HG02870 (cell line): ENCODE measurements around the gene SON.
A peak's percentile ranks its signal among the peaks of the same experiment; 100 is the strongest.
"Not testable (repeated sequence)": the region's sequence is repeated elsewhere in the genome, so short reads cannot be mapped to it uniquely, and the experiment has no call there.

Experiments
- ATAC-seq: cut with Tn5 transposase; IDR thresholded peaks from one replicate; pipeline ENCODE4 v1.9.1; 2021; ENCODE audit warnings: mild to moderate bottlenecking, moderate library complexity; ENCODE audit not compliant: unreplicated experiment

SON gene

DNA sequence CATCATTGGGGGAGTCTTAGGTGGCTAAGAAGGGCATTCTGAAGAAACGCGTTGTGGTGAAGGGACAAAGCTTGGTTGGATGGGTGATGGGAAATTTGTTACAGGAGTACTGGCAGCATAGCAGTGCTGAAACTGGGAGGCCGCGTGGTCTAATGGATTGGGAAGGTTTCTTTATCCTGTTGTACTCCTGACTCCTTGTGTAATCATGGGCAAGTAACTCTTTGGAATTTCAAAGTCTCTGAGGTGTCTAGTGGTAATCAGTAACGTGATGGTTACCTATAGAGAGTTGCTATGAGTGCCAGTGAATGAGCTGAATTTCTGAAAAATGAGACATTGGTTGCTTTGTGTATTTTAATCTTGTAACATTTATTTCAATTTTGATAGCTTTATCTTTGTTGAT lies 27.2 kb downstream of the SON start:
- ATAC-seq = no peak

DNA sequence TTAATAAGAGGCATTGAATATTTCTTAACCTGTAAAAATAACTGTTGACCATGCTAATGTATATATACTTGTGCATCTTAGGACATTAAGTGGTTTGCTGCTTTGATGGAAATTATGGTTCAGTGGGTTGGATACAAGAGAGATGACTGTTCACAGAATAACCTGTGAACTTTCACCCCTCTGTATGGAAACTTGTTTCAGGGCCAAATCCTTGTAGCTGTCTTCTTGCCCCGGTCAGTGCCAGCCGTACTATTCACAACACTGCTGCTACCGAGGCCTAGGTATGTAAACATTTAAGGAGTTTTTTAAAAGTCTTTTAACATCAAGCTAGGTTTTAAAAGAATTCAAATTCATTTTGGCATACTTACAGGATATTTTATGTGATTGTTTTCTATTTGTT lies 29.5 kb downstream of the SON start:
- no peak for ATAC-seq

DNA sequence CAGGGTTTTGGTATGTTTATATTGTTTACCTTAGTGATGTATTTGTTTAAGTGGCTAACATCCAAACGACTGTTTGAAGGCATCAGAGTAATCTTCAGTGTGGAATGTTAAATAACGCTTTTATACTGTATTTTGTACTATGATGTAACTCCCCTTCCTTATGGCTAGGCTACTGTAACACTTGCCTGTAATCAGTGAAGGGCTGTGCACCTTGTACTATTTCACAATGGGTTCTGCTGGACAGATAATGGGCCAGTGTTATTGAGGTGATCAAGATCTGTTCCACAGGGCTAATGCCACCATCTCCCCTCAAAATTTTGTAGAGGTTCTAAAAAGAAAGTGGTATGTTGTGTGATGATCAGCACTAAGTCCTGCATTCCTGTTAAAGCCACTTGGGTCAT lies 33.9 kb downstream of the SON start:
- ATAC-seq = not testable (repeated sequence)

DNA sequence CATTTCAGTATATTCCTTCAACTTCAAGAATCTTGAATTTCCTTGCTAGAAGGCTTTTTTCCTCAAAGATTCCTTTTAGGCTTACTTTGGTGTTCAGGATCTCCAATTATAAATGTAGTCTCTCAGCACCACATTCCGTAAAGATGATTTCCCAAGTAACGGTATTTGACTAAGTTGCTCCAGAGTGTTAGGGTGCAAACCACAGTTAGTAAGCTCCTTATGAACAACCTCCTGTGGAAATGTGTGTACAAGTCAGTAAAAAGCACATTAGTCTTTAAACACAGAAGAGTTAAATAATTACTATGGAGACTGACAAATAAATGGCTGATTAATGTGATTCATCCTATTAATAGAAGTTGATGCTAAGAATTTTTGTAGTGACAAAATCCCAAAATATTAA lies 35.4 kb downstream of the SON start:
- no peak for ATAC-seq

DNA sequence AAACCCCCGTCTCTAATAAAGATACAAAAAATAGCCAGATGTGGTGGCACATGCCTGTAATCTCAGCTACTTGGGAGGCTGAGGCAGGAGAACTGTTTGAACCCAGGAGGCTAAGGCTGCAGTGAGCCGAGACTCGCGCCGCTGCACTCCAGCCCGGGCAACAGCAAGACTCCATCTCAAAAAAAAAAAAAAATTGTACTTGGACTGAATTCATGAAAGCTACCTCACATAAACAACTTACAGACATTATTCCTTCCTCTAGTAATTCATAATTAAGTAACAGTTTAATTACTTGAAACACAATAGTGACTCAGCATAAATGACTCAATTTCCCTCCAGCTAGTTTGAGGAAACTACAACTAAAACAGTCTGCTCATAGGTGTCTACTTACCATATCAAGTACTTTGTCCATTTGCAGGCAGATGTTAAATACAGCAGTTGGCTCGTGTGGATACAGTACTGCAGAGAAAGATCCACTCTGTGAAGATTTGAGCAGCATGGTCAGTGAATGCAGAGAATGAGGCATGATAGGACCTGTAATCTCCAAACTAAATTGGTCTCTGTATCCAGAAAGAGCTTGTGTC lies 36.2 kb downstream of the SON start:
- ATAC-seq = no peak

DNA sequence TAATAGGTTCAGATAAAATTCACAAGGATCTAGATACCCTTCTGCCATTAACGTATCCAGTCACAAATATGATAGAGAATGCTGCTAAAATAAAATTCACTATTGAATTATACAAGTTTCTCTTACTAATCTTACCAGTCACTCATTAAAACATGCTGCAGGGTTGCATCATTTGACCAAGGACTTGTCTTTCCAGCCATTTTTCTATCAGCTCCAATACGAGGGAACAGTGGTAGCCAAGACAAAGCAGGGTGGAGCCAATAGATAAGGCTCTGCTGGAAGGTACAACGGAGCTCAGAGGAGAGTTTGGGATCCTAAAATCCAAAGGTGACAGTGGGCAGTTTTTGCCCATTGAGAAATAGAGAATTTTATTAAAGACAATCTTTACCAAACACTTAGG lies 41.6 kb downstream of the SON start:
- no peak for ATAC-seq

DNA sequence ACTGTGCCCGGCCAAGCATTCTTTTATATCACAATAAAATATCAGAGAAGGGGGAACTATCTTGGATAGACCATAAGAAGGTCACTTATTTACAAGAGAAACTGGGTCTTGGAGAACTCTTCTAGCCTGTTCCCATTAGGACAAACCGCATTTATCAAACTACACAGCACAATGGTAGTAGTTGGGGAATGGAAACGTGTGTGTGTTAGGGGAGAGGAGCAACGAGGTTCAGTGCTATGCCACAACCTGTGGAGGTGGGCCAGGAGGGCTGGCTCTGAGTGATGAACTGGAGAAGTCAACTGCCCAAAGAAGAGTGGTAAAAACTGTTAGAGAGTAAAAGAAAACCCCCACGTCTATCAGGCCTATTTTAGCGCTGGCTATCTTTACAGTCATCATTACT lies 44.1 kb downstream of the SON start:
- ATAC-seq = no peak

DNA sequence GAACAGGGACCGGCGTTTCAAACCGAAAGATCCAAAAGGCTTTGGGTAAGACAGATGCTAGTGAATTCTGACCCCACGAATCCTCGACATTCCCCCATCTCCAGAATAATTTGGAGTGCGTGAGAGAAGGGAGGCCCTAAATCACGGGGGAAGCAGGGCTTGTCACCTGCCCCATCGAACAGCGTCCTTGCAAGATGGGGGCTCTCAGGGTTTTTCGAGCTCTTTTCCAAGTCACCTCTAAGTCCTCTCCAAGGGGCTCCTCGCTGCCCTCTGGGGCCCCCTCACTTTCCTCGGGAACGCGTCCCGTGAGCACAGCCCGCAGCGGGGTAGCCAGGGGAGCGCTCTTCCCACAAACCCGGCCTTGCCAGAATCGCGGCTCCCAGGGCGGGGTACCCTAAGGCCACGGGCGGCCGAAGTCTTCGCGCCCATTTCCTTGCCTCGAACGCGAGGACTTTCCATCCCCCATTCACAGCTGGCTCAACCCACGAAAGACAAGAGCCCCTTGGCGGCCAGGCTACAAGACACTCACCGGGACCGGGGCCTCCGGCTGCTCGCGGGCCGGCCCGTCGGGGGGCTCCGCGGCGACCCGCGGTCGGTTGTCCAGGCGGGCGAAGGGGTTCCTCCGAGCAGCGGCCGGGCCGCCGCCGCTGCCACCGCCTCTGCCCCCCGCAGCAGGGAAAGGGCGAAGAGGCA lies 45.1 kb downstream of the SON start:
- peak; percentile 40 for ATAC-seq

DNA sequence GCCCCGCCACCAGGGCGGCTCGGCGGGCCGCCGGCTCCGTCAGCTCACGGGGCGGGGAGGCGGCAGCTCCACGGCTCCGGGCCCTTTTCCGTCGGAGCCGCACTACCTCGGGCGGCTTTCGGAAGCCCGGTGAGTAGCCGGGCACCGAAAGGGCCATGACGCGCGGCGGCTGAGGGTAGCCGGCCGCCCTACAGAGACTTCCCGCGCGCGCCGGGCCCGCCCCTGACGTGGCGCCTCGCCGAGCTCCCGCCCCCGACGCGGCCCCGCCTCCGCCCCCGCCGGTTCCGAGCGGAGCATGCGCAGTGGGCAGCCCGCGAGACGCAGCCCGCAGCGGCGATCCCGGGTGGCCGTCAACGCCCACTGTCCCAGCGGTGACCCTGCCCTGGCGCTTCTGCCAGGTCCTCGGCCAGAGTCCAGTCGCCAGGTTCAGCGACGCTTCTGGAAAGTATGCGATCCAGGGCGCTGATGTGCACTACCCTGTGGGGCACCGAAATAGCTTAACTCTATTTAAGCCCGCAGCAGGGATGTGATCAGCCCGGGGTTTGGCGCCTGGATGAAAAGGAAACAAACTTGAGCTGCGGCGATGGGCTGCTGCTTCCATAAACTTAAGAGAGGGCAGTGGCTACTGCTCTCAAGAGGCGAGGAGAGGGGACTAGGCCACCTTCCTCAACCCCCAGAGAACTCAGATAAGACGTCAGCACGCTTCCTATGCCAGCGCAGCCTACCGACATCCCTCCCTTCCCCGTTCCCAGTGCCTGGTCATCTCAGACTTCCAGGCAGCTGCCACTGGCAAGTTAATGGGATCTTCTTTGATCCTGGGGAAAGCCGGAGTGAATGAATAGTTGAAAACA lies 45.9 kb downstream of the SON start, which contains the start of gene DONSON:
Gene DONSON, minus strand, starts transcription at position 200 of the 851 bp plus-strand sequence. Its CDS starts 43 bp downstream, at position 157.
- ATAC-seq = peak; percentile 84

DNA sequence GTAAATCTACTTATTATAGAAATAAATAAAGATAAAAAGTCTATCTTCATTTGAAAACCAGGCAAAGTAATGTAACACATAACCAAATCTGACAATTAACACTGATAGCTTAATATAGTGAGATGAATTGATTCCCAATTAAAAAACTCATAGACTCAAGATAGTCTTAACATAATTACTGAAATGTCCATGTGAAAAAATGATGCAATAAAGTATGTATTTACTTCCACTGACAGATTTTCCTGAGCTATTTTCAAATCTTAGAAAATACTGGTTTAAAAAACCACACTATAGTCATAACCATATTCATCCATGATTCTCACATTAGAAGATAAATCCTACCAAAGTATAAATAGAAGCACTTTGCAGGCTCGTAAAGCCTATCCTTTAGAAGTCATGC lies 55.2 kb downstream of the SON start:
- no peak for ATAC-seq

DNA sequence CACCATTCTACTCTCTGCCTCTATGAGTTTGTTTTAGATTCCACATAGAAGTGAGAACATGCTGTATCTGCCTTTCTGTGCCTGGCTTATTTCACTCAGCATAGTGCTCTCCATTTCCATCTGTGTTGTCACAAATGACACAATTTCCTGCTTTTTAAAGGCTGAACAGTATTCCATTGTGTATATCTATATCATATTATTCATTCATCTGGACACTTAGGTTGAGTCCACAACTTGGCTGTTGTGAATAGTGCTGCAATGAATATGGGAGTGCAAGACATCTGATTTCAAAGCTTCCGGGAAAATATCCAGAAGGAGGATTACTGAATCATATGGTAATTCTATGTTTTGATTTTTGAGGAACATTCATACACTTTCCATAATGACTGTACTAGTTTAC lies 65.7 kb downstream of the SON start:
- ATAC-seq = no peak

DNA sequence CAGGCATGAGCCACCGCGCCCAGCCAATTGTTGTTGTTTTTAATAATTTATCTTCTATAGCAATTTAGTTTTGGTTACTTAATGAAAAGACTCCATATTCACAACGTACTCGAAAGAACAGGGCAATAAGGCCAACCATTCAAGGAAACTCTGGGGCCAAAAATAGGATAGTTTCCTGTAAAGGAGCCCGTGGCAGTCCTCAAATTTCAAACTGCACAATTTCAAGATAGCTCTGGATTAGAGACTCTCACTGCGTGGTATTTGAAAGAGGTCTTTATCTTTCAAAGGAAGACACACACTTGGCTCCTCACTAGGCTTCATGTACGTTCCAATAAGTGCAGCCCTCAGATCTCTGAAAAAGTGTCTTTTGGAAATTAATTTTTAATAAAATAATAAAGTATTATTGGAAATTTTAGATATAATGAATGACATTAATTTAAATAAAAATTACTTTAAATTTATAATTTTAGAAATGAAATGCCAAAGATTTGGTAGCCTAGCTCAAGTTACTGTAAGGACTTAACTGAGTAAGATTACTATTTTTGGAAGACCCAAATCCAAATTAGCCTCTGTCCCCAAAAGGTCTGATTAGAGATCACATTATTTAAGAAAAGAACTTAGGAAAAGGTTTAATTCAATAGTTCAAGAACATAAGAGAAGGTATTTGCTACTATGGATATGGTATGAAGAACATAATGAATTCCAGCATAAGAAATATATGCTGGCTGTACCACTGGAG lies 68.3 kb downstream of the SON start:
- no peak for ATAC-seq

DNA sequence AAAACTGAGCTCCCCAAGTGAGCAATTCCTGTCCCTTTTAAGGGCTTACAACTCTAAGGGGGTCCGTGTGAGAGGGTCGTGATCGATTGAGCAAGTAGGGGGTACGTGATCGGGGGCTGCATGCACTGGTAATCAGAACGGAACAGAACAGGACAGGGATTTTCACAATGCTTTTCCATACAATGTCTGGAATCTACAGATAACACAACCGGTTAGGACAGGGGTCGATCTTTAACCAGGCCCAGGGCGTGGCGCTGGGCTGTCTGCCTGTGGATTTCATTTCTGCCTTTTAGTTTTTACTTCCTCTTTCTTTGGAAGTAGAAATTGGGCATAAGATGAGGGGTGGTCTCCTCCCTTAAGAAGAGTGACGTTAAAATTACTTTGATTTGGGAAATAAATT lies 74.7 kb downstream of the SON start:
- ATAC-seq = not testable (repeated sequence)

DNA sequence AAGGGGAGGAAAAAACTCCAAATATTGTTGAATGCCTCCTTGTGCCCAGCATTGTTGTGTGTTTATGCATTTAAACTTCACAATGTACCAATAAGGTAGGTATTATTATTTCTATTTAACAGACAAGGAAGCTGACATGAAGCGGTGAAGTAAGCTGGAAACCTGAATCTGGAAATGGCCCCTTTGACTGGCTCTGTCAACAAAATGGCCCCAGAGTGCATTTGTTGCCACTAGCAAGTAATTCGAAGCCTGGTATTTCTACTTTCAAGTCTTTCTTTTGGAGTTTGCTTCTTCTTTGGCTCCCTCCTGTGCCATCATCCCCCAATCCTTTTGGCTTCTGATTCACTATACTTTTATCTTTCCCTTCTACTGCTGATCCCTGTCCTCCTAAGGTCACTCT lies 75.6 kb downstream of the SON start:
- ATAC-seq = no peak

DNA sequence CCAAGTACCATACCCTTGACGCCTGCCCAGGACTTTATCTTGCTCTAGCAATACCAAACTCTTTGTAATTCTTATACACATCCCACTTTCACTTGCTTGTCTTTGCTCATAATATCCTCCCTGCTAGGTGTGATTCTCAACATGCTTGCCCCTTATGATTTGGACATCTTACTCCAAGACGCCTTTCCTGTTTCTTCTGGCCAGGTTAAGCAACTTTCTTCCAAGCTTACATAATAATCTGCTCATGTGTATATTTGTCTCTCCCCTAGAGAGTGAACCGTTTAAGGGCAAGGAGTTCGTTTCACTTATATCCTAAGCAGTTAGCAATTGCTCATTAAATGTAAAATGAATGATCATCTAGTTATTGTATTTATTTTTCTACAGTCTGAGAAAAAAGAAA lies 76.9 kb downstream of the SON start:
- no peak for ATAC-seq

DNA sequence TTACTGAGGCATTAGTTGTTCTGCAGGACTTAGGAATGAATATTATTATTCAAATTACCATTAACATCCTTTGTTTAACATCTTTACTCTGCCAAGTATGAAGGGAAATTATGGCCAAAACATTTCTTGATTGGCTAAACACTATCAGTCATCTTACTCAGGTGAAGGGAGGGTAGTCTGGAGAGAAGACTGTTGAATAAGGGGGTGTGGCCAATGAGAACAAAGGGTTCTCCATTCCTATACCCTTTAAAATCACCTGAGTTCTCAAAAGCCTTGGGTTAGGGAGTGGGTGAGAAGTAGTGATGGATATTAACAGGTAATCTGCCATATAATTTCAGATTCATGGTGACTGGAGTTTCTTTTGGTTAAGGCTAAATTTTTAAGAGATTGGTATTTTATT lies 79.4 kb downstream of the SON start:
- no peak for ATAC-seq

DNA sequence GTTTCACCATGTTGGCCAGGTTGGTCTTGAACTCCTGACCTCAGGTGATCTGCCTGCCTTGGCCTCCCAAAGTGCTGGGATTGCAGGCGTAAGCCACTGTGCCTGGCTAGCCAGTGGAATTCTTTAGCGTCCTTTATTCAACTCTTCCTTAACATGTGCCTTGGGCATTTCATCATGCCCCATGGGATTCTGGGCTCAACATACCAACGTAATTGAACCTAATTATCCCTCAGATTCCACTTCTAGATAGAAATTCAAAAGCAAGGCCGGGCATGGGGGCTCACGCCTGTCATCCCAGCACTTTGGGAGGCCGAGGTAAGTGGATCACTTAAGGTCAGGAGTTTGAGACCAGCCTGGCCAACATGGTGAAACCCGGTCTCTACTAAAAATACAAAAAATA lies 83.3 kb downstream of the SON start:
- not testable (repeated sequence) for ATAC-seq
